Measurements from ENCODE around the gene GRID2. TPM values are rescaled to one million over a fixed set of nuclear protein-coding genes. Genes with fewer than 3 reads are reported as not detected.
"Not testable (repeated sequence)": the region's sequence is repeated elsewhere in the genome, so short reads cannot be mapped to it uniquely, and the experiment has no call there.

GRID2 gene
- total and polyA plus RNA-seq, 2 of the 13 experiments (the other 11 are each of a cell fraction or from before 2014, with no cell fraction given) = not detected

- H3K4me3 ChIP-seq (replicated peaks in 1 of 3; ENCODE audit: insufficient read depth in 1 of 3, low read depth in 2 of 3, low read length in 3 of 3); CTCF ChIA-PET (ENCODE audit: low intra/inter-chr PET ratio, low total read pairs); DNase-seq (ENCODE audit: low spot score); ATAC-seq; POLR2A ChIA-PET; FAIRE-seq; intact Hi-C loops (cut with micrococcal nuclease; ENCODE audit: unreplicated experiment); H3K4me2 ChIP-seq (ENCODE audit: low read depth, low read length); H3K9ac ChIP-seq (ENCODE audit: insufficient read depth, low read depth, low read length); H3K9me3 ChIP-seq (ENCODE audit: low read length); H3K4me1 ChIP-seq (ENCODE audit: insufficient read depth, low read length); H4K20me1 ChIP-seq (ENCODE audit: insufficient read depth, low read length); BruUV-seq (replicated peaks); in situ Hi-C loops (cut with HindIII; ENCODE audit: extremely low pct_ligation_motif_present, low pct_unique_long_range_greater_than_20kb); H2AFZ ChIP-seq (ENCODE audit: low read length); H3K79me2 ChIP-seq (ENCODE audit: insufficient read depth, low read length); H3K36me3 ChIP-seq (replicated peaks in 1 of 2; ENCODE audit: control insufficient read depth in 1 of 2, insufficient read depth in 2 of 2, low read length in 2 of 2); H3K27ac ChIP-seq (ENCODE audit: extremely low read length, insufficient read depth, low read length); H3K27me3 ChIP-seq (ENCODE audit: control insufficient read depth in 1 of 2, insufficient read depth in 2 of 2, low read length in 2 of 2): not testable (repeated sequence)
- 11% methylated on average over 13 of the region's 13 CpGs for WGBS (ENCODE audit: low lambda C conversion rate)
Measured at GRCh38 chr4:92444143-92444843, 140.5 kb downstream of the GRID2 start.

DNA sequence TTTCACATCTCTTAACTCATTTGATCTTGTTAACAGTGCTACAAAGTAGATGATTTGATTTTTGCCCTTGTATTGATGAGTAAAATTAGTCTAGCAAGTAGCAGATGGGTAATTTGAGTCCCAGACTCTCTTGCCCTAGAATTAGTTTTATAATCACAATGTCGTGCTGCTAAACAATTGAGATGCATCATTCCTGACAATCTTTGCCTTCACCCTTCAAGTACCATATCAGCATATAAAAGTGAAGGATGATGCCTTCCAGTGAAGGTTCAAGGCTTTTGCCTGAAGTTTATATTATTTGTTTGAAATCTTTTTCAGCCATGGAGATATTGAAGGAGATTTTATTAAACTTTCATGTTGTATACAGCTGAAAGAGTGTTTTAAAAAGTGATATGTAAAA lies 141.4 kb downstream of the GRID2 start:
- POLR2A ChIA-PET = no interaction called here
- DNase-seq (ENCODE audit: low spot score) = no peak
- no TSS peak for BruUV-seq (replicated peaks)
- intact Hi-C loops (cut with micrococcal nuclease; ENCODE audit: unreplicated experiment) (no loop called here), in situ Hi-C loops (cut with HindIII; ENCODE audit: extremely low pct_ligation_motif_present, low pct_unique_long_range_greater_than_20kb) (no loop called here)
- Histone ChIP-seq H3K9ac (ENCODE audit: insufficient read depth, low read depth, low read length) (no peak overlapping the region), H3K27me3 (ENCODE audit: control insufficient read depth in 1 of 2, insufficient read depth in 2 of 2, low read length in 2 of 2) (peaks cover 0 to 3% of the 10 kb centered on the region in 2 experiments; a peak in 1 of 5 replicates), H3K79me2 (ENCODE audit: insufficient read depth, low read length) (no peaks in the 10 kb centered on the region), H3K4me1 (ENCODE audit: insufficient read depth, low read length) (no peaks in the 10 kb centered on the region), H3K9me3 (ENCODE audit: low read length) (no peaks in the 10 kb centered on the region), H3K27ac (ENCODE audit: extremely low read length, insufficient read depth, low read length) (no peak overlapping the region), H4K20me1 (ENCODE audit: insufficient read depth, low read length) (no peaks in the 10 kb centered on the region), H2AFZ (ENCODE audit: low read length) (no peak overlapping the region), H3K36me3 (replicated peaks in 1 of 2; ENCODE audit: control insufficient read depth in 1 of 2, insufficient read depth in 2 of 2, low read length in 2 of 2) (no peaks in the 10 kb centered on the region), H3K4me2 (ENCODE audit: low read depth, low read length) (no peak overlapping the region), H3K4me3 (replicated peaks in 1 of 3; ENCODE audit: insufficient read depth in 1 of 3, low read depth in 2 of 3, low read length in 3 of 3) (no peak overlapping the region)
- ATAC-seq = no peak
- WGBS (ENCODE audit: low lambda C conversion rate) = 0% methylated on average over 1 of the region's 1 CpG
- FAIRE-seq = no peak
- CTCF ChIA-PET (ENCODE audit: low intra/inter-chr PET ratio, low total read pairs) = no interaction called here
- TF ChIP-seq GATAD1 (CRISPR knock-in tag; IDR thresholded peaks at IDR 0.05) = no peak

Data from HepG2 (cell line).